Psoas muscle (tissue), 8 donors: ENCODE results near the gene SEBOX. TPM values are rescaled to one million over a fixed set of nuclear protein-coding genes. Genes with fewer than 3 reads are reported as not detected.
A peak's percentile ranks its signal among the peaks of the same experiment; 100 is the strongest.

Experiments
- ATAC-seq, 4 donors: fragments of 200-7000 bp; cut with Tn5 transposase; one replicate each; pipeline ENCODE4 v1.9.1; 2020; ENCODE audit warnings: moderate library complexity in 3 of 4, mild to moderate bottlenecking in 2 of 4
- DNase-seq, 2 donors: peaks; one replicate each; pipeline ENCODE4 v3.0.0-alpha.2; 2020
- H3K27ac ChIP-seq: fragments of 200-600 bp; one replicate; pipeline ENCODE4 v1.8.0; 2022
- H3K27me3 ChIP-seq, 3 donors: fragments of 200-600 bp in 1 of 3; one replicate each; pipeline versions ENCODE4 v1.6.1 to v1.8.0; 2013 to 2022; ENCODE audit warnings: low read length in 2 of 3, mild to moderate bottlenecking in 2 of 3, moderate library complexity in 1 of 3; ENCODE audit not compliant: insufficient read depth in 3 of 3
- H3K36me3 ChIP-seq, 2 donors: fragments of 200-600 bp in 1 of 2; one replicate each; pipeline versions ENCODE4 v1.6.1 to v1.8.0; 2013 to 2022; ENCODE audit warnings: low read depth in 1 of 2, mild to moderate bottlenecking in 1 of 2, moderate library complexity in 1 of 2; ENCODE audit not compliant: insufficient read depth in 1 of 2
- H3K4me1 ChIP-seq: fragments of 200-600 bp; one replicate; pipeline ENCODE4 v1.8.0; 2022
- H3K4me3 ChIP-seq: fragments of 200-600 bp; one replicate; pipeline ENCODE4 v1.8.0; 2022; ENCODE audit warnings: mild to moderate bottlenecking
- H3K9me3 ChIP-seq: fragments of 200-600 bp; one replicate; pipeline ENCODE4 v1.8.0; 2022
- WGBS, 3 donors: extraction: QIAGEN DNeasy Blood & Tissue Kit; methylation state at CpG; one replicate each; pipeline versions ENCODE4 v1.1.6 to v1.1.7; 2013; 5-methylcytosine and 5-hydroxymethylcytosine counted together
- intact Hi-C, 2 donors: fragments of 100-400 bp; cut with DNase I; formaldehyde crosslinking; loops; one replicate each; pipeline versions ENCODE4 v1.11.0 to v1.14.2; 2022
- polyA plus RNA-seq, 3 donors: library from polyadenylated mRNA; stranded (reverse); fragments of 200-250 nt; gene quantifications; one replicate each; pipeline ENCODE4 v1.2.3, GENCODE V29; 2013
- total RNA-seq, 4 donors: library from RNA; stranded (reverse); fragmentation: NEBNext Ultra II Directional in 2 of 4; extraction: Animal tissue kit (Norgen Biotek cat#: 25700) in 2 of 4; gene quantifications; one replicate each; pipeline versions ENCODE4 v1.2.1 to v1.2.4, GENCODE V29; 2021 to 2023
- TF ChIP-seq, protein P1 (sequence below): fragments of 200-600 bp; IDR thresholded peaks from one replicate; pipeline ENCODE4 v1.8.0; 2022; ENCODE audit warnings: antibody characterized with exemption
- donor health status: healthy with polysubstance abuse.
- donor health status: DM: no; HTN: no; CAD: no; lungs with moderate emphysema.
- donor health status: Bipolar disorder and iron deficiency.
- donor health status: healthy.
- donor health status: DM: yes; HTN: yes; CAD: no.
- donor health status: DM: no; HTN: no; CAD: no.
- donor health status: DM: no; HTN: no; CAD: no.
- donor health status: DM: yes; HTN: yes; CAD: no.

The SEBOX gene
- total and polyA plus RNA-seq, 7 donors, result not detected

DNA sequence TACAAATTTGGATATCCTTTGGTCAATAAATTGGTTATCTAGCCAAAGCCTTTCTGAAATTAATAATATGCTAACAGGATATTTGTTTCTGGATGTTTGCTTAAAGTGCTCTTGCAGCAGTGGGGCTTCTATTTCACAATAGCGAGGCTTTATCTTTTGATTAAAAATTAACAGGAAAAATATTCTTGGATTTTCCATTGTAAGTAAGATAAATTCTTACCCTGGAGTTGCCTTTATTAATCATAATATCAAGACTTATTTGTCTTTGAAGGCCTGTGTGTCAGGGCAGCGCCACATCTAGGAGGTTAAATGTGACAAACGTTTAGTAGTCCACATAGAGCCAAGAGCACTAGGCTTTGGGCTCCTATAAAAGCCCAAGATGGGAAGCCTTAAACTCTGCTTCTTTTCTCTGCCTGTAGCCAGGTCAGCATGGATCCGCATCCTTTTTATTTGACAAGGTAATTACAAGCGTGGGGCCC, 40.7 kb downstream of the SEBOX start:
- 86 to 91% (median 88%) methylated on average over 5 of the region's 5 CpGs for WGBS, 3 donors
- Histone ChIP-seq H3K27ac (no peak overlapping the region), H3K27me3 (no peaks in the 10 kb centered on the region), H3K36me3 (peaks cover 2 to 33% of the 10 kb centered on the region in 2 donors), H3K9me3 (no peaks in the 10 kb centered on the region), H3K4me3 (no peak overlapping the region), H3K4me1 (peaks cover 6% of the 10 kb centered on the region)
- TF ChIP-seq, protein P1, sequence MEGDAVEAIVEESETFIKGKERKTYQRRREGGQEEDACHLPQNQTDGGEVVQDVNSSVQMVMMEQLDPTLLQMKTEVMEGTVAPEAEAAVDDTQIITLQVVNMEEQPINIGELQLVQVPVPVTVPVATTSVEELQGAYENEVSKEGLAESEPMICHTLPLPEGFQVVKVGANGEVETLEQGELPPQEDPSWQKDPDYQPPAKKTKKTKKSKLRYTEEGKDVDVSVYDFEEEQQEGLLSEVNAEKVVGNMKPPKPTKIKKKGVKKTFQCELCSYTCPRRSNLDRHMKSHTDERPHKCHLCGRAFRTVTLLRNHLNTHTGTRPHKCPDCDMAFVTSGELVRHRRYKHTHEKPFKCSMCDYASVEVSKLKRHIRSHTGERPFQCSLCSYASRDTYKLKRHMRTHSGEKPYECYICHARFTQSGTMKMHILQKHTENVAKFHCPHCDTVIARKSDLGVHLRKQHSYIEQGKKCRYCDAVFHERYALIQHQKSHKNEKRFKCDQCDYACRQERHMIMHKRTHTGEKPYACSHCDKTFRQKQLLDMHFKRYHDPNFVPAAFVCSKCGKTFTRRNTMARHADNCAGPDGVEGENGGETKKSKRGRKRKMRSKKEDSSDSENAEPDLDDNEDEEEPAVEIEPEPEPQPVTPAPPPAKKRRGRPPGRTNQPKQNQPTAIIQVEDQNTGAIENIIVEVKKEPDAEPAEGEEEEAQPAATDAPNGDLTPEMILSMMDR, result no peak
- no peak for DNase-seq
- no peak for ATAC-seq
- intact Hi-C loops, result no loop called here

DNA sequence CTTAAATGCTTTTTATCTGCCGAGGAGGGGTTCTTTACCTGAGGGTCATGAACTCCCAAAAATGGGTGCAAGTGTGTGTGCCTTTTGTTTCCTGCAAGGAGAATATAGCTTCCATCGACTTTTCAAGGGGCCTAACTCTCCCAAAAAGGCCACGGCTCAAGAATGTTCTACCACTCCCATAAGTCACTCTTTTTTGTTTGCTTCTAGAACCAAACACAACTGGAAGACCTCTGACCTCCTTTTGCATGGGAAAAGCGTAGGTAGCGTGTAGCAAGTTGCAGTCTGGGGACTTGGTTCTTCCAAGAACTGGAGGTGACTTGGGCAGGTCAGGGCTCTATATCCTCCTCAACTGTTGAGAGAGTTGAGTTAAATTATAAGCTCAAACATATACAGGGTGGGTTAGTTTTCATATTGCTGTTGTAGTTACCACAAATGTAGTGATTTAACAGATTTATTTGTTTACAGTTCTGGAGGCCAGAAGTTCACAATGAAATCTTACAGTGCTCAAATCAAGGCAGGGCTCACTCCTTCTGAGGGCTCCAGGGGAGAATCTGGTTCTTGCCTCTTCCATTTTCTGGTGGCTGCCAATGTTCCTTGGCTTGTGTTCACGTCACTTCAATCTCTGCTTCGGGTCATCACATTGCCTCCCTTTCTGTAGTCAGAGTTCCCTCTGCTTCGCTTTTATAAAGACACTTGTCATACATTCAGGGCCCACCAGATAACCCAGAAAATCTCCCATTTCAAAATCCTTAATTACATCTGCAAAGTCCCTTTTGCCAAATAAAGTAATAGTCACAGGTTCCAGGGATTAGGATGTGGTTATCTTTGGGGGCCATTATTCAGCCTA, 44.6 kb downstream of the SEBOX start:
- no peaks in the 10 kb centered on the region for H3K36me3 ChIP-seq
- H3K4me3 ChIP-seq, result peak overlapping the region; percentile 82
- peaks cover 14% of the 10 kb centered on the region for H3K4me1 ChIP-seq
- WGBS, 3 donors, result 65 to 73% (median 68%) methylated on average over 8 of the region's 8 CpGs
- ATAC-seq (no peak), DNase-seq (no peak)
- no peaks in the 10 kb centered on the region for H3K9me3 ChIP-seq
- intact Hi-C loops, result no loop called here
- no peaks in the 10 kb centered on the region for H3K27me3 ChIP-seq
- TF ChIP-seq, protein P1, result no peak
- no peak overlapping the region for H3K27ac ChIP-seq

DNA sequence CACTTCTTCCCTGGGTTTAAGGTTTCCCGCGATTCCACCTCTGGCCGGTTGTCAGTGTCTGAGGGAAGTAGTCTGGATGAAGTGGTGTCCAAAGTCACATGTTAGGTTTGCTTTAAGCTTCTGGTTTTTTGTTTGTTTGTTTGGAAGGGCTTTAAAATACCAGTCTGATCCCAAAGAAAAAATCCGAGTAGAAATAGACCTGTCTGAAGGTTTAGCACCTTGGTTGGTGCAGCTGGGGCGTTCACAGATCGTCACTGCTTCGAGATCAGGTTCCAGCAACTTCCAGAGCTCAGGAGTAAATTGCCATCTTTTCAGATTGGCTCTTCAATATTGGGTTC, 45.4 kb downstream of the SEBOX start:
- ATAC-seq (peak in 1 of 4 donors; percentile 1), DNase-seq (no peak)
- Histone ChIP-seq H3K36me3 (no peaks in the 10 kb centered on the region), H3K9me3 (no peaks in the 10 kb centered on the region), H3K4me3 (peak overlapping the region; percentile 82), H3K4me1 (peaks cover 14% of the 10 kb centered on the region), H3K27ac (peak overlapping the region; percentile 59), H3K27me3 (no peaks in the 10 kb centered on the region)
- intact Hi-C loops, result loop anchor here in 1 of 2 donors (2.0 to 5.0 kb wide), 2 partner anchors 15 to 277 kb away; partner anchors contain the start of genes IFT20, NLK and TNFAIP1
- TF ChIP-seq, protein P1, result no peak
- WGBS, 3 donors, result 1 to 5% (median 3%) methylated on average over 7 of the region's 7 CpGs

DNA sequence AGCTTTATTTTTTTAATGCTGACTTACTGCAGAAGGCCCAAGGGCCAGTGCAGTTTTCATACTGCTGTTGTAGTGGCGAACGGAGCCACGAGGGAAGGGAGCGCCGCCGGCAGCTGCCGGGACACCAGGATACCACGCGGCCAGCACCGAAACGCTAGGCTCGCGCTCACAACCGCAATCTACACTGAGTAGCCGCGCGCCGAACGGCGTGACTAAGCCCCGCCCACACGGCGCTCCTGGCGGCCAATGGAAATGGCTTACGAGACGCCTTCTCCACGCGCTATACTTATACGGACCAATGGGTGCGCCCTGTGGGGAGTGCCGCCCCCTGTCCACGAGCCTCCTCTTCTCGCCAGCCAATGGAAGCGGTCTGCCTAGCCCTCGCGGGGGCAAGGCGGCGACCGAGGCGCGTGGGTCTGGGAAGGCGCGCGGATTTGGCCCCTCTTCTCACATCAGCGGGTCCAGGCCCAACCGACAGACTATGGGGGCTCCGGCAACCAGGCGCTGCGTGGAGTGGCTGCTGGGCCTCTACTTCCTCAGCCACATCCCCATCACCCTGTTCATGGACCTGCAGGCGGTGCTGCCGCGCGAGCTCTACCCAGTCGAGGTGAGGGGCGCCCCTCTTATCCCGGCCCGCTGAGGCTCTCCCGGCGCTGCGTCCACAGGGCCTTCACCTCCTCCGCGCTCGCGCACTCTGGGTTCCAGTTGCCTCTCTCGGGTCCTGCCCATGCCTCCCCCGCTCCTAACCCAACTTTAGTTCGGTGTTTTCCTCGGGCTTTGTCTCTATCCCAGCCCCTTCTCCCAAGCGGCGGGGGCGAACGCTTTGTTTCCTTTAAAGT, 46.0 kb downstream of the SEBOX start, which contains the start of gene TMEM97:
TMEM97 (plus strand) TSS at position 442 of the 839 bp plus-strand sequence; CDS start at position 482, 40 bp downstream.
- peak within 1 kb of the TSS; percentile 82 for H3K4me3 ChIP-seq
- 0 to 1% (median 0%) methylated on average over 64 to 72 of the region's 72 CpGs for WGBS, 3 donors
- H3K27ac ChIP-seq, result peak within 1 kb of the TSS; percentile 59
- H3K36me3 ChIP-seq, result no peaks in the 10 kb centered on the region
- H3K9me3 ChIP-seq, result no peaks in the 10 kb centered on the region
- peaks cover 14% of the 10 kb centered on the region for H3K4me1 ChIP-seq
- no peaks in the 10 kb centered on the region for H3K27me3 ChIP-seq
- peak; percentile 97 to 98 for DNase-seq
- TF ChIP-seq, protein P1, result no peak
- intact Hi-C loops, result loop anchor here in 1 of 2 donors (2.0 to 5.0 kb wide), 2 partner anchors 16 to 277 kb away; partner anchors contain the start of genes IFT20, NLK and TNFAIP1
- peak; percentile 99 to 100 (median 99) for ATAC-seq
